Liver (tissue), 3 donors: ENCODE measurements around the gene EHD1.

Source experiments
- CTCF ChIP-seq: fragments of 150-350 bp; IDR thresholded peaks from 2 replicates; pipeline ENCODE4 v1.5.1; 2017; ENCODE audit warnings: improper control_type of control experiment, low read depth, low read length; ENCODE audit not compliant: missing input control
- EGR1 ChIP-seq, 2 donors: IDR thresholded peaks; 2 replicates each; pipeline ENCODE4 v1.6.1; 2016 to 2018; ENCODE audit warnings: antibody characterized with exemption in 2 of 2, low read depth in 2 of 2
- GABPA ChIP-seq, 2 donors: IDR thresholded peaks in 1 of 2; conservative IDR thresholded peaks in 1 of 2; 2 replicates each; pipeline ENCODE4 v1.6.1; 2016; ENCODE audit warnings: antibody characterized with exemption in 2 of 2, mild to moderate bottlenecking in 1 of 2, moderate library complexity in 1 of 2
- JUND ChIP-seq, 2 donors: IDR thresholded peaks; 2 replicates each; pipeline ENCODE4 v1.6.1; 2016; ENCODE audit warnings: antibody characterized with exemption in 2 of 2
- MAX ChIP-seq: IDR thresholded peaks from 2 replicates; pipeline ENCODE4 v1.6.1; 2016; ENCODE audit warnings: antibody characterized with exemption
- NR2F2 ChIP-seq: IDR thresholded peaks from 2 replicates; pipeline ENCODE4 v1.6.1; 2016; ENCODE audit warnings: antibody characterized with exemption
- SP1 ChIP-seq: IDR thresholded peaks from 2 replicates; pipeline ENCODE4 v1.6.1; 2018; ENCODE audit warnings: antibody characterized with exemption, mild to moderate bottlenecking
- TAF1 ChIP-seq: conservative IDR thresholded peaks from 2 replicates; pipeline ENCODE4 v1.6.1; 2016; ENCODE audit warnings: antibody characterized with exemption, mild to moderate bottlenecking
- YY1 ChIP-seq: IDR thresholded peaks from 2 replicates; pipeline ENCODE4 v1.6.1; 2016; ENCODE audit warnings: antibody characterized with exemption, mild to moderate bottlenecking
- TF ChIP-seq, protein P1 (sequence below): IDR thresholded peaks from 2 replicates; pipeline ENCODE4 v1.6.1; 2016; ENCODE audit warnings: antibody characterized with exemption
- TF ChIP-seq, protein P2 (sequence below): IDR thresholded peaks from 2 replicates; pipeline ENCODE4 v1.6.1; 2016; ENCODE audit warnings: antibody characterized with exemption, mild to moderate bottlenecking
- donor health status: healthy.
- donor health status: healthy.

- TF ChIP-seq CTCF (no peak), MAX (no peak), NR2F2 (no peak), GABPA (IDR thresholded peaks at IDR 0.05 in 1 of 2, conservative IDR thresholded peaks at IDR 0.05 in 1 of 2) (no peak), JUND (IDR thresholded peaks at IDR 0.05) (no peak), EGR1 (IDR thresholded peaks at IDR 0.05; ENCODE audit: low read depth in 2 of 2) (no peak), SP1 (no peak), TAF1 (no peak), YY1 (no peak)
- TF ChIP-seq, protein P1, sequence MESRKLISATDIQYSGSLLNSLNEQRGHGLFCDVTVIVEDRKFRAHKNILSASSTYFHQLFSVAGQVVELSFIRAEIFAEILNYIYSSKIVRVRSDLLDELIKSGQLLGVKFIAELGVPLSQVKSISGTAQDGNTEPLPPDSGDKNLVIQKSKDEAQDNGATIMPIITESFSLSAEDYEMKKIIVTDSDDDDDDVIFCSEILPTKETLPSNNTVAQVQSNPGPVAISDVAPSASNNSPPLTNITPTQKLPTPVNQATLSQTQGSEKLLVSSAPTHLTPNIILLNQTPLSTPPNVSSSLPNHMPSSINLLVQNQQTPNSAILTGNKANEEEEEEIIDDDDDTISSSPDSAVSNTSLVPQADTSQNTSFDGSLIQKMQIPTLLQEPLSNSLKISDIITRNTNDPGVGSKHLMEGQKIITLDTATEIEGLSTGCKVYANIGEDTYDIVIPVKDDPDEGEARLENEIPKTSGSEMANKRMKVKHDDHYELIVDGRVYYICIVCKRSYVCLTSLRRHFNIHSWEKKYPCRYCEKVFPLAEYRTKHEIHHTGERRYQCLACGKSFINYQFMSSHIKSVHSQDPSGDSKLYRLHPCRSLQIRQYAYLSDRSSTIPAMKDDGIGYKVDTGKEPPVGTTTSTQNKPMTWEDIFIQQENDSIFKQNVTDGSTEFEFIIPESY: no peak
- TF ChIP-seq, protein P2, sequence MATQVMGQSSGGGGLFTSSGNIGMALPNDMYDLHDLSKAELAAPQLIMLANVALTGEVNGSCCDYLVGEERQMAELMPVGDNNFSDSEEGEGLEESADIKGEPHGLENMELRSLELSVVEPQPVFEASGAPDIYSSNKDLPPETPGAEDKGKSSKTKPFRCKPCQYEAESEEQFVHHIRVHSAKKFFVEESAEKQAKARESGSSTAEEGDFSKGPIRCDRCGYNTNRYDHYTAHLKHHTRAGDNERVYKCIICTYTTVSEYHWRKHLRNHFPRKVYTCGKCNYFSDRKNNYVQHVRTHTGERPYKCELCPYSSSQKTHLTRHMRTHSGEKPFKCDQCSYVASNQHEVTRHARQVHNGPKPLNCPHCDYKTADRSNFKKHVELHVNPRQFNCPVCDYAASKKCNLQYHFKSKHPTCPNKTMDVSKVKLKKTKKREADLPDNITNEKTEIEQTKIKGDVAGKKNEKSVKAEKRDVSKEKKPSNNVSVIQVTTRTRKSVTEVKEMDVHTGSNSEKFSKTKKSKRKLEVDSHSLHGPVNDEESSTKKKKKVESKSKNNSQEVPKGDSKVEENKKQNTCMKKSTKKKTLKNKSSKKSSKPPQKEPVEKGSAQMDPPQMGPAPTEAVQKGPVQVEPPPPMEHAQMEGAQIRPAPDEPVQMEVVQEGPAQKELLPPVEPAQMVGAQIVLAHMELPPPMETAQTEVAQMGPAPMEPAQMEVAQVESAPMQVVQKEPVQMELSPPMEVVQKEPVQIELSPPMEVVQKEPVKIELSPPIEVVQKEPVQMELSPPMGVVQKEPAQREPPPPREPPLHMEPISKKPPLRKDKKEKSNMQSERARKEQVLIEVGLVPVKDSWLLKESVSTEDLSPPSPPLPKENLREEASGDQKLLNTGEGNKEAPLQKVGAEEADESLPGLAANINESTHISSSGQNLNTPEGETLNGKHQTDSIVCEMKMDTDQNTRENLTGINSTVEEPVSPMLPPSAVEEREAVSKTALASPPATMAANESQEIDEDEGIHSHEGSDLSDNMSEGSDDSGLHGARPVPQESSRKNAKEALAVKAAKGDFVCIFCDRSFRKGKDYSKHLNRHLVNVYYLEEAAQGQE: no peak
Observed at GRCh38 chr11:64900774-64901173, 22.4 kb upstream of the EHD1 start.
